Glutamatergic neuron (in vitro differentiated cells): ENCODE results near the gene TMEM260. TPM values are rescaled to one million over a fixed set of nuclear protein-coding genes. Genes with fewer than 3 reads are reported as not detected.
A peak's percentile ranks its signal among the peaks of the same experiment; 100 is the strongest.

Experiments
- DNase-seq: peaks from one replicate; pipeline ENCODE4 v3.0.0; 2022
- H3K27ac Mint-ChIP-seq: one replicate; pipeline ENCODE4 v1.8.0; 2020; ENCODE audit warnings: mild to moderate bottlenecking, mixed read lengths, inconsistent platforms; ENCODE audit not compliant: unreplicated experiment
- H3K27me3 Mint-ChIP-seq: one replicate; pipeline ENCODE4 v1.8.0; 2020; ENCODE audit warnings: mild to moderate bottlenecking, moderate library complexity, mixed read lengths, inconsistent platforms; ENCODE audit not compliant: unreplicated experiment
- H3K36me3 Mint-ChIP-seq: one replicate; pipeline ENCODE4 v1.8.0; 2020; ENCODE audit warnings: mild to moderate bottlenecking, mixed read lengths, inconsistent platforms; ENCODE audit not compliant: unreplicated experiment
- H3K4me1 Mint-ChIP-seq: one replicate; pipeline ENCODE4 v1.8.0; 2020; ENCODE audit warnings: mild to moderate bottlenecking, low read depth, mixed read lengths, inconsistent platforms; ENCODE audit not compliant: unreplicated experiment
- H3K4me3 Mint-ChIP-seq: one replicate; pipeline ENCODE4 v1.8.0; 2020; ENCODE audit warnings: mild to moderate bottlenecking, mixed read lengths, inconsistent platforms; ENCODE audit not compliant: unreplicated experiment
- H3K9me3 Mint-ChIP-seq: one replicate; pipeline ENCODE4 v1.8.0; 2020; ENCODE audit warnings: mild to moderate bottlenecking, moderate library complexity, mixed read lengths, inconsistent platforms; ENCODE audit not compliant: unreplicated experiment
- CTCF ChIP-seq: fragments of 200-600 bp; sonication (generic); IDR thresholded peaks from one replicate; pipeline ENCODE4 v1.5.0; 2021; ENCODE audit not compliant: partially characterized antibody, unreplicated experiment
- long read RNA-seq: library from polyadenylated mRNA; unstranded; transcript quantifications from one replicate; pipeline ENCODE4 v2.0.0, GENCODE V29; 2020; ENCODE audit not compliant: unreplicated experiment
- total RNA-seq: library from RNA; stranded (reverse); fragmentation: NEBNext Ultra II Directional; extraction: Animal tissue kit (Norgen Biotek cat#: 25700); gene quantifications from one replicate; pipeline ENCODE4 v1.2.1, GENCODE V29; 2021; ENCODE audit not compliant: unreplicated experiment

Gene TMEM260
- 35.4 TPM for total RNA-seq
- long read RNA-seq, full-length matches to known transcripts, result 2 of 8 reads
- long read RNA-seq, partial matches to known transcripts, result 2 of 8 reads
- long read RNA-seq, other reads (novel, unspliced or antisense), result 4 of 8 reads

GRCh38 chr14:56579345-56580220 is at the start of gene TMEM260:
Gene TMEM260 (plus strand): TSS chr14:56579798. CDS start chr14:56579915, 117 bp downstream.
- H3K36me3 Mint-ChIP-seq, result no peaks in the 10 kb centered on the region
- DNase-seq, result peak; percentile 91
- H3K27me3 Mint-ChIP-seq, result peaks cover 4% of the 10 kb centered on the region
- H3K4me1 Mint-ChIP-seq, result peaks cover 17% of the 10 kb centered on the region
- peaks cover 5% of the 10 kb centered on the region for H3K9me3 Mint-ChIP-seq
- H3K27ac Mint-ChIP-seq, result peak within 1 kb of the TSS; percentile 98
- TF ChIP-seq CTCF, result peak; percentile 95
- peak within 1 kb of the TSS; percentile 99 for H3K4me3 Mint-ChIP-seq

GRCh38 chr14:56532546-56532945 is 47.1 kb upstream of the TMEM260 start:
- no peak overlapping the region for H3K27ac Mint-ChIP-seq
- TF ChIP-seq CTCF, result no peak
- H3K9me3 Mint-ChIP-seq, result no peaks in the 10 kb centered on the region
- no peak overlapping the region for H3K4me3 Mint-ChIP-seq
- no peaks in the 10 kb centered on the region for H3K27me3 Mint-ChIP-seq
- no peaks in the 10 kb centered on the region for H3K36me3 Mint-ChIP-seq
- H3K4me1 Mint-ChIP-seq, result peaks cover 2% of the 10 kb centered on the region
- DNase-seq, result no peak

- H3K4me1 Mint-ChIP-seq, result peaks cover 2% of the 10 kb centered on the region
- DNase-seq, result no peak
- no peak overlapping the region for H3K4me3 Mint-ChIP-seq
- no peaks in the 10 kb centered on the region for H3K27me3 Mint-ChIP-seq
- H3K9me3 Mint-ChIP-seq, result peaks cover 2% of the 10 kb centered on the region
- no peaks in the 10 kb centered on the region for H3K36me3 Mint-ChIP-seq
- no peak for TF ChIP-seq CTCF
- H3K27ac Mint-ChIP-seq, result no peak overlapping the region
These were observed 44.9 kb upstream of the TMEM260 start for GRCh38 chr14:56534656-56535055.

GRCh38 chr14:56539862-56540261 is 39.7 kb upstream of the TMEM260 start:
- H3K36me3 Mint-ChIP-seq, result no peaks in the 10 kb centered on the region
- no peak overlapping the region for H3K27ac Mint-ChIP-seq
- TF ChIP-seq CTCF, result no peak
- DNase-seq, result no peak
- H3K4me1 Mint-ChIP-seq, result no peaks in the 10 kb centered on the region
- no peaks in the 10 kb centered on the region for H3K27me3 Mint-ChIP-seq
- H3K9me3 Mint-ChIP-seq, result peaks cover 2% of the 10 kb centered on the region
- H3K4me3 Mint-ChIP-seq, result no peak overlapping the region

- Mint-ChIP-seq H3K4me3 (no peak overlapping the region), H3K9me3 (peaks cover 2% of the 10 kb centered on the region), H3K27me3 (no peaks in the 10 kb centered on the region), H3K36me3 (no peaks in the 10 kb centered on the region), H3K4me1 (no peaks in the 10 kb centered on the region), H3K27ac (no peak overlapping the region)
- no peak for TF ChIP-seq CTCF
- DNase-seq, result no peak
These were observed 36.2 kb upstream of the TMEM260 start for GRCh38 chr14:56543436-56543835.
